NCI-H2029 treated with DMSO at 0.1 percent for 48 hours (cell line): ENCODE data around the gene RNASE8.
A peak's percentile ranks its signal among the peaks of the same experiment; 100 is the strongest.
"Not testable (repeated sequence)": the region's sequence is repeated elsewhere in the genome, so short reads cannot be mapped to it uniquely, and the experiment has no call there.

Experiments used
- DNase-seq: peaks from one replicate; lab custom pipeline; 2025; lab: John Stamatoyannopoulos, UW

Gene RNASE8

GRCh38 chr14:21030531-21030930 lies 27.1 kb upstream of the RNASE8 start:
- DNase-seq = no peak

GRCh38 chr14:21032326-21033132 lies 25.1 kb upstream of the RNASE8 start:
- no peak for DNase-seq

GRCh38 chr14:21033133-21033698 lies 24.4 kb upstream of the RNASE8 start:
- DNase-seq = no peak

GRCh38 chr14:21034707-21035106 lies 22.9 kb upstream of the RNASE8 start, which contains the start of gene RNASE13:
RNASE13 (minus strand) TSS chr14:21034807; CDS start chr14:21034288, 519 bp downstream.
- DNase-seq = no peak

- no peak for DNase-seq
Observed at GRCh38 chr14:21036751-21037150, 20.9 kb upstream of the RNASE8 start.

GRCh38 chr14:21037156-21037555 lies 20.5 kb upstream of the RNASE8 start:
- DNase-seq = no peak

- DNase-seq = peak; percentile 57
Observed at GRCh38 chr14:21038441-21039422, 18.9 kb upstream of the RNASE8 start.

GRCh38 chr14:21039585-21040369 lies 17.8 kb upstream of the RNASE8 start:
- DNase-seq = no peak

GRCh38 chr14:21040370-21040925 lies 17.2 kb upstream of the RNASE8 start:
- no peak for DNase-seq

GRCh38 chr14:21040941-21041340 lies 16.7 kb upstream of the RNASE8 start:
- not testable (repeated sequence) for DNase-seq

- no peak for DNase-seq
Observed at GRCh38 chr14:21041676-21042433, 15.8 kb upstream of the RNASE8 start, which contains the start of gene RNASE7. RNASE7 (plus strand) TSS chr14:21042362; CDS start chr14:21042993, 631 bp downstream.

- no peak for DNase-seq
Observed at GRCh38 chr14:21042918-21043317, 14.7 kb upstream of the RNASE8 start.

GRCh38 chr14:21043387-21043973 lies 14.1 kb upstream of the RNASE8 start:
- no peak for DNase-seq

- DNase-seq = peak; percentile 12
Observed at GRCh38 chr14:21043974-21044618, 13.5 kb upstream of the RNASE8 start.

- DNase-seq = no peak
Observed at GRCh38 chr14:21047378-21047781, 10.2 kb upstream of the RNASE8 start.

- DNase-seq = no peak
Observed at GRCh38 chr14:21048638-21049037, 9.0 kb upstream of the RNASE8 start.

GRCh38 chr14:21049271-21049673 lies 8.3 kb upstream of the RNASE8 start:
- no peak for DNase-seq

GRCh38 chr14:21050597-21050996 lies 7.0 kb upstream of the RNASE8 start:
- DNase-seq = no peak
